Measurements from ENCODE around the gene ITIH3.

GRCh38 chr3:52827441-52827840, 32.8 kb downstream of the ITIH3 start:
- TF ChIP-seq CTCF (IDR thresholded peaks at IDR 0.05) (no peak), EP300 (IDR thresholded peaks at IDR 0.05) (no peak), POLR2A (IDR thresholded peaks at IDR 0.05) (no peak)

Measured in ovary (tissue), 3 donors.